ENCODE measurements around the gene RCC2.
A peak's percentile ranks its signal among the peaks of the same experiment; 100 is the strongest.

The RCC2 gene

GRCh38 chr1:17377325-17377953 is 62.0 kb downstream of the RCC2 start:
- Histone ChIP-seq H3K36me3 (ENCODE audit: low read depth) (no peaks in the 10 kb centered on the region), H3K4me1 (ENCODE audit: insufficient read depth, poor library complexity, severe bottlenecking) (no peaks in the 10 kb centered on the region), H3K9me3 (ENCODE audit: severe bottlenecking) (no peaks in the 10 kb centered on the region), H3K27me3 (ENCODE audit: insufficient read depth, poor library complexity, severe bottlenecking) (no peaks in the 10 kb centered on the region), H3K27ac (ENCODE audit: poor library complexity, severe bottlenecking) (no peak overlapping the region), H3K4me3 (ENCODE audit: severe bottlenecking) (no peak overlapping the region)
- ATAC-seq (ENCODE audit: low read depth) (no peak), DNase-seq (ENCODE audit: low spot score) (no peak)
- TF ChIP-seq CTCF (IDR thresholded peaks at IDR 0.05; ENCODE audit: poor library complexity, severe bottlenecking): no peak

GRCh38 chr1:17375651-17376050 is 63.8 kb downstream of the RCC2 start:
- DNase-seq (ENCODE audit: low spot score): no peak
- H3K27me3 ChIP-seq (ENCODE audit: insufficient read depth, poor library complexity, severe bottlenecking): no peaks in the 10 kb centered on the region
- ATAC-seq (ENCODE audit: low read depth): no peak
- H3K4me1 ChIP-seq (ENCODE audit: insufficient read depth, poor library complexity, severe bottlenecking): no peaks in the 10 kb centered on the region
- no peak for TF ChIP-seq CTCF (IDR thresholded peaks at IDR 0.05; ENCODE audit: poor library complexity, severe bottlenecking)
- no peaks in the 10 kb centered on the region for H3K36me3 ChIP-seq (ENCODE audit: low read depth)
- H3K9me3 ChIP-seq (ENCODE audit: severe bottlenecking): no peaks in the 10 kb centered on the region
- H3K27ac ChIP-seq (ENCODE audit: poor library complexity, severe bottlenecking): no peak overlapping the region
- no peak overlapping the region for H3K4me3 ChIP-seq (ENCODE audit: severe bottlenecking)

GRCh38 chr1:17372955-17373354 is 66.5 kb downstream of the RCC2 start:
- Histone ChIP-seq H3K27ac (ENCODE audit: poor library complexity, severe bottlenecking) (no peak overlapping the region), H3K4me1 (ENCODE audit: insufficient read depth, poor library complexity, severe bottlenecking) (peaks cover 19% of the 10 kb centered on the region), H3K4me3 (ENCODE audit: severe bottlenecking) (no peak overlapping the region), H3K27me3 (ENCODE audit: insufficient read depth, poor library complexity, severe bottlenecking) (no peaks in the 10 kb centered on the region), H3K9me3 (ENCODE audit: severe bottlenecking) (no peaks in the 10 kb centered on the region), H3K36me3 (ENCODE audit: low read depth) (no peaks in the 10 kb centered on the region)
- no peak for TF ChIP-seq CTCF (IDR thresholded peaks at IDR 0.05; ENCODE audit: poor library complexity, severe bottlenecking)
- DNase-seq (ENCODE audit: low spot score) (no peak), ATAC-seq (ENCODE audit: low read depth) (no peak)

- peaks cover 19% of the 10 kb centered on the region for H3K4me1 ChIP-seq (ENCODE audit: insufficient read depth, poor library complexity, severe bottlenecking)
- DNase-seq (ENCODE audit: low spot score) (no peak), ATAC-seq (ENCODE audit: low read depth) (no peak)
- no peak within 1 kb of the TSS for H3K4me3 ChIP-seq (ENCODE audit: severe bottlenecking)
- no peaks in the 10 kb centered on the region for H3K36me3 ChIP-seq (ENCODE audit: low read depth)
- TF ChIP-seq CTCF (IDR thresholded peaks at IDR 0.05; ENCODE audit: poor library complexity, severe bottlenecking): no peak
- peak within 1 kb of the TSS; percentile 81 for H3K27ac ChIP-seq (ENCODE audit: poor library complexity, severe bottlenecking)
- H3K9me3 ChIP-seq (ENCODE audit: severe bottlenecking): no peaks in the 10 kb centered on the region
- H3K27me3 ChIP-seq (ENCODE audit: insufficient read depth, poor library complexity, severe bottlenecking): no peaks in the 10 kb centered on the region
Observed at GRCh38 chr1:17371896-17372295, 67.6 kb downstream of the RCC2 start, which contains the start of gene PADI6. Gene PADI6 (plus strand): TSS chr1:17372196. CDS start chr1:17372246, 50 bp downstream.

GRCh38 chr1:17370618-17371017 is 68.9 kb downstream of the RCC2 start:
- peak; percentile 43; the same call in 2 of the 3 replicates for ATAC-seq (ENCODE audit: low read depth)
- TF ChIP-seq CTCF (IDR thresholded peaks at IDR 0.05; ENCODE audit: poor library complexity, severe bottlenecking): peak; percentile 60
- no peaks in the 10 kb centered on the region for H3K36me3 ChIP-seq (ENCODE audit: low read depth)
- H3K4me1 ChIP-seq (ENCODE audit: insufficient read depth, poor library complexity, severe bottlenecking): peaks cover 23% of the 10 kb centered on the region
- H3K9me3 ChIP-seq (ENCODE audit: severe bottlenecking): no peaks in the 10 kb centered on the region
- no peaks in the 10 kb centered on the region for H3K27me3 ChIP-seq (ENCODE audit: insufficient read depth, poor library complexity, severe bottlenecking)
- no peak for DNase-seq (ENCODE audit: low spot score)
- peak overlapping the region; percentile 81 for H3K27ac ChIP-seq (ENCODE audit: poor library complexity, severe bottlenecking)
- H3K4me3 ChIP-seq (ENCODE audit: severe bottlenecking): no peak overlapping the region
